OCI-LY3 (cell line): ENCODE data around the gene POTEI.
"Not testable (repeated sequence)": the region's sequence is repeated elsewhere in the genome, so short reads cannot be mapped to it uniquely, and the experiment has no call there.

Experiments
- EZH2phosphoT487 ChIP-seq: fragments of 200-600 bp; shearing (Covaris generic); IDR thresholded peaks from 2 replicates; pipeline ENCODE4 v1.6.1; 2018; ENCODE audit warnings: antibody characterized with exemption, mixed run types, low read depth
- TF ChIP-seq, protein P1 (sequence below): fragments of 200-600, 300-600 bp; sonication (generic); IDR thresholded peaks from 2 replicates; pipeline ENCODE4 v1.5.1; 2014; ENCODE audit warnings: antibody characterized with exemption, low read length, low read depth

DNA sequence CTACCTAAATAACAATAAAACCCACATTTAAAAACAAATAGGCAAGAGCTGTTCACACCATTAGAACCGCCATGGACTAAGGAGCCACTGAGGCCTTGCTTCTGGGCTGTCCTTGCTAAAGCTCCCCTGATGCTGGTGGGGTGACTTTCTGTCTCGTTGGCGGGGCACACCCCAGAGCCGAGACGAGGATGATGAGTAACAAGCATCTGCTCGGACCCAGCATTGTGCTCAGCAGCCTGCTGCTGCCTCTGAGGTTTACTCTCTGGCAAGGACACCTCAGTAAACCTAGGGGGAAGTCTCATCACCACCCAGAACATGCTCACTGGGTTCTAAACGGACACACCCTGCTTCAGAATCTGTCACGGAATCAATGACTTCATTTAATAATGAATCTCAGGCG, 22.5 kb upstream of the POTEI start:
- TF ChIP-seq, protein P1, sequence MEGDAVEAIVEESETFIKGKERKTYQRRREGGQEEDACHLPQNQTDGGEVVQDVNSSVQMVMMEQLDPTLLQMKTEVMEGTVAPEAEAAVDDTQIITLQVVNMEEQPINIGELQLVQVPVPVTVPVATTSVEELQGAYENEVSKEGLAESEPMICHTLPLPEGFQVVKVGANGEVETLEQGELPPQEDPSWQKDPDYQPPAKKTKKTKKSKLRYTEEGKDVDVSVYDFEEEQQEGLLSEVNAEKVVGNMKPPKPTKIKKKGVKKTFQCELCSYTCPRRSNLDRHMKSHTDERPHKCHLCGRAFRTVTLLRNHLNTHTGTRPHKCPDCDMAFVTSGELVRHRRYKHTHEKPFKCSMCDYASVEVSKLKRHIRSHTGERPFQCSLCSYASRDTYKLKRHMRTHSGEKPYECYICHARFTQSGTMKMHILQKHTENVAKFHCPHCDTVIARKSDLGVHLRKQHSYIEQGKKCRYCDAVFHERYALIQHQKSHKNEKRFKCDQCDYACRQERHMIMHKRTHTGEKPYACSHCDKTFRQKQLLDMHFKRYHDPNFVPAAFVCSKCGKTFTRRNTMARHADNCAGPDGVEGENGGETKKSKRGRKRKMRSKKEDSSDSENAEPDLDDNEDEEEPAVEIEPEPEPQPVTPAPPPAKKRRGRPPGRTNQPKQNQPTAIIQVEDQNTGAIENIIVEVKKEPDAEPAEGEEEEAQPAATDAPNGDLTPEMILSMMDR: not testable (repeated sequence)
- TF ChIP-seq EZH2phosphoT487: not testable (repeated sequence)
